GM23338 (cell line): ENCODE results near the gene DVL1. TPM values are rescaled to one million over a fixed set of nuclear protein-coding genes. Genes with fewer than 3 reads are reported as not detected.

ENCODE experiments used
- ATAC-seq: fragments of 200-7000 bp; cut with Tn5 transposase; 3 replicates; pipeline ENCODE4 v1.9.1; 2020
- DNase-seq: peaks from one replicate; pipeline ENCODE4 v3.0.0-alpha.2; 2015; ENCODE audit warnings: low spot score
- H2AFZ ChIP-seq: fragments of 200-600 bp; sonication (generic); 2 replicates; pipeline ENCODE4 v1.8.0; 2016; ENCODE audit warnings: antibody characterized with exemption, mild to moderate bottlenecking, moderate library complexity
- H3F3A ChIP-seq: fragments of 200-600 bp; sonication (generic); replicated peaks from 2 replicates; pipeline ENCODE4 v1.8.0; 2017; ENCODE audit warnings: antibody characterized with exemption, mixed run types, low read depth
- H3K27ac ChIP-seq: fragments of 200-600 bp; sonication (generic); 2 replicates; pipeline ENCODE4 v1.6.1; 2016; ENCODE audit warnings: low read depth
- H3K27me3 ChIP-seq: fragments of 200-600 bp; sonication (generic); 2 replicates; pipeline ENCODE4 v1.8.0; 2016; ENCODE audit warnings: mild to moderate bottlenecking, mixed run types, moderate library complexity; ENCODE audit not compliant: insufficient read depth
- H3K36me3 ChIP-seq: fragments of 200-600 bp; sonication (generic); 2 replicates; pipeline ENCODE4 v1.8.0; 2016; ENCODE audit warnings: mild to moderate bottlenecking; ENCODE audit not compliant: insufficient read depth
- H3K4me1 ChIP-seq: fragments of 200-600 bp; sonication (generic); 2 replicates; pipeline ENCODE4 v1.8.0; 2016; ENCODE audit warnings: mild to moderate bottlenecking, moderate library complexity; ENCODE audit not compliant: insufficient read depth
- H3K4me2 ChIP-seq: fragments of 200-600 bp; sonication (generic); 2 replicates; pipeline ENCODE4 v1.7.1; 2017; ENCODE audit warnings: mixed run types
- H3K4me3 ChIP-seq: fragments of 200-600 bp; sonication (generic); 2 replicates; pipeline ENCODE4 v1.6.1; 2016; ENCODE audit warnings: mixed run types
- H3K79me2 ChIP-seq: fragments of 200-600 bp; sonication (generic); replicated peaks from 2 replicates; pipeline ENCODE4 v1.8.0; 2017; ENCODE audit warnings: mild to moderate bottlenecking; ENCODE audit not compliant: insufficient read depth
- H3K9me2 ChIP-seq: fragments of 200-600 bp; sonication (generic); 2 replicates; pipeline ENCODE4 v1.8.0; 2017; ENCODE audit not compliant: insufficient read depth
- H4K20me1 ChIP-seq: fragments of 200-600 bp; sonication (generic); replicated peaks from 2 replicates; pipeline ENCODE4 v1.8.0; 2017; ENCODE audit warnings: mild to moderate bottlenecking; ENCODE audit not compliant: insufficient read depth
- H3K27ac Mint-ChIP-seq: 2 replicates; pipeline ENCODE4 v1.8.0; 2020; ENCODE audit warnings: inconsistent platforms, mild to moderate bottlenecking, moderate library complexity, mixed read lengths
- H3K27me3 Mint-ChIP-seq: 3 replicates; pipeline ENCODE4 v1.8.0; 2022; ENCODE audit warnings: low read depth, mild to moderate bottlenecking, moderate library complexity, mixed read lengths, inconsistent platforms; ENCODE audit not compliant: insufficient read depth, poor library complexity
- H3K36me3 Mint-ChIP-seq: 3 replicates; pipeline ENCODE4 v1.8.0; 2021; ENCODE audit warnings: low read depth, mild to moderate bottlenecking, inconsistent platforms, moderate library complexity, mixed read lengths
- H3K4me1 Mint-ChIP-seq: 3 replicates; pipeline ENCODE4 v1.8.0; 2020; ENCODE audit warnings: mild to moderate bottlenecking, inconsistent platforms, mixed read lengths
- H3K4me3 Mint-ChIP-seq: 3 replicates; pipeline ENCODE4 v1.8.0; 2021; ENCODE audit warnings: moderate library complexity, mild to moderate bottlenecking, inconsistent platforms, mixed read lengths
- H3K9me3 Mint-ChIP-seq: 3 replicates; pipeline ENCODE4 v1.8.0; 2020; ENCODE audit warnings: moderate library complexity, mild to moderate bottlenecking, inconsistent platforms, mixed read lengths
- CREB1 ChIP-seq: fragments of 250-450 bp; sonication (Bioruptor Pico); IDR thresholded peaks from 2 replicates; pipeline ENCODE4 v1.5.0; 2020; ENCODE audit warnings: low read depth, mild to moderate bottlenecking, moderate library complexity
- CTCF ChIP-seq, 2 experiments: fragments of 200-600 bp in 1 of 2; sonication (generic) in 1 of 2; conservative IDR thresholded peaks; 2 replicates each; pipeline versions ENCODE4 v1.5.1 to v1.6.1; 2016 to 2017; ENCODE audit warnings: antibody characterized with exemption in 2 of 2, low read depth in 2 of 2, mild to moderate bottlenecking in 2 of 2, moderate library complexity in 1 of 2
- ETS1 ChIP-seq: IDR thresholded peaks from 2 replicates; pipeline ENCODE4 v1.6.1; 2016; ENCODE audit warnings: antibody characterized with exemption
- EZH2 ChIP-seq: fragments of 200-600 bp; sonication (generic); IDR thresholded peaks from one replicate; pipeline ENCODE4 v1.8.0; 2017; ENCODE audit warnings: antibody characterized with exemption, mild to moderate bottlenecking, low read depth; ENCODE audit not compliant: unreplicated experiment
- EZH2phosphoT487 ChIP-seq: fragments of 200-600 bp; sonication (generic); IDR thresholded peaks from one replicate; pipeline ENCODE4 v1.8.1; 2018; ENCODE audit warnings: antibody characterized with exemption; ENCODE audit not compliant: unreplicated experiment
- JUNB ChIP-seq: IDR thresholded peaks from one replicate; pipeline ENCODE4 v1.6.1; 2016; ENCODE audit warnings: antibody characterized with exemption; ENCODE audit not compliant: unreplicated experiment
- NANOG ChIP-seq: IDR thresholded peaks from 2 replicates; pipeline ENCODE4 v1.6.1; 2016; ENCODE audit warnings: antibody characterized with exemption, borderline replicate concordance
- POLR2AphosphoS5 ChIP-seq: IDR thresholded peaks from 2 replicates; pipeline ENCODE4 v1.6.1; 2016; ENCODE audit warnings: antibody characterized with exemption, low read depth
- REST ChIP-seq: IDR thresholded peaks from one replicate; pipeline ENCODE4 v1.6.1; 2018; ENCODE audit warnings: antibody characterized with exemption; ENCODE audit not compliant: unreplicated experiment
- STAT1 ChIP-seq: IDR thresholded peaks from one replicate; pipeline ENCODE4 v1.6.1; 2016; ENCODE audit warnings: antibody characterized with exemption; ENCODE audit not compliant: unreplicated experiment
- ZNF114 ChIP-seq: fragments of 250-450 bp; sonication (Bioruptor Pico); IDR thresholded peaks from 2 replicates; pipeline ENCODE4 v1.5.0; 2020; ENCODE audit warnings: mild to moderate bottlenecking, moderate library complexity
- ZNF331 ChIP-seq: fragments of 250-450 bp; sonication (Bioruptor Pico); IDR thresholded peaks from 2 replicates; pipeline ENCODE4 v1.5.0; 2020; ENCODE audit warnings: low read depth, mild to moderate bottlenecking, moderate library complexity
- ZNF462 ChIP-seq: fragments of 250-450 bp; sonication (Bioruptor Pico); IDR thresholded peaks from 2 replicates; pipeline ENCODE4 v1.5.0; 2020; ENCODE audit warnings: mild to moderate bottlenecking, moderate library complexity
- polyA plus RNA-seq: library from polyadenylated mRNA; unstranded; fragments of >200 nt; fragmentation: Nextera tagmentation; extraction: Ambion mirVana; gene quantifications from 2 replicates; pipeline ENCODE4 v1.2.1, GENCODE V29; 2016
- total RNA-seq: library from RNA; depleted of rRNA; stranded (reverse); fragments of >200 nt; shearing (Covaris generic); gene quantifications from 2 replicates; pipeline ENCODE4 v1.2.3, GENCODE V29; 2014

DVL1 gene
- total and polyA plus RNA-seq, 2 experiments from 2014 or later: 13.5 to 69.7 TPM

GRCh38 chr1:1334835-1335234, 14.4 kb downstream of the DVL1 start:
- Histone ChIP-seq H3F3A (peaks cover 12% of the 10 kb centered on the region; the same call in 1 of the 2 replicates), H3K79me2 (no peaks in the 10 kb centered on the region), H3K27me3 (no peaks in the 10 kb centered on the region), H3K4me1 (no peaks in the 10 kb centered on the region), H3K4me2 (no peak overlapping the region), H4K20me1 (no peaks in the 10 kb centered on the region), H3K4me3 (no peak overlapping the region), H2AFZ (no peak overlapping the region), H3K36me3 (no peaks in the 10 kb centered on the region), H3K9me2 (no peaks in the 10 kb centered on the region), H3K27ac (no peak overlapping the region)
- peak; percentile 86 for TF ChIP-seq ZNF114
- no peak for TF ChIP-seq ZNF331 (CRISPR knock-in tag)
- TF ChIP-seq CTCF (conservative IDR thresholded peaks at IDR 0.05; ENCODE audit: low read depth in 2 of 2): no peak
- no peak for TF ChIP-seq ZNF462 (CRISPR knock-in tag)
- TF ChIP-seq ETS1: no peak
- peak; percentile 23; the same call in 1 of the 2 replicates for TF ChIP-seq POLR2AphosphoS5
- no peak for TF ChIP-seq EZH2phosphoT487
- no peak for TF ChIP-seq JUNB
- no peak for TF ChIP-seq EZH2
- no peak for TF ChIP-seq STAT1
- TF ChIP-seq REST: peak; percentile 99
- peak; percentile 70 for TF ChIP-seq CREB1
- TF ChIP-seq NANOG: no peak
- Mint-ChIP-seq H3K4me1 (no peaks in the 10 kb centered on the region), H3K9me3 (no peaks in the 10 kb centered on the region), H3K36me3 (peaks cover 1% of the 10 kb centered on the region; the same call in 2 of the 3 replicates), H3K27ac (no peak overlapping the region), H3K4me3 (no peak overlapping the region), H3K27me3 (peaks cover 9% of the 10 kb centered on the region)
- DNase-seq (peak; percentile 85), ATAC-seq (peak; percentile 52)
